Measurements from ENCODE around the gene VIPR2. TPM values are rescaled to one million over a fixed set of nuclear protein-coding genes. Genes with fewer than 3 reads are reported as not detected.

Gene VIPR2
- total and polyA plus RNA-seq, 2 experiments from 2014 or later, result 1.3 to 2.7 TPM

- Mint-ChIP-seq H3K36me3 (ENCODE audit: low read depth) (peaks cover 14% of the 10 kb centered on the region; the same call in 2 of the 3 replicates), H3K27ac (no peak overlapping the region)
- ATAC-seq, result no peak
Measured at GRCh38 chr7:159007996-159008389, 136.7 kb downstream of the VIPR2 start.

More at GRCh38 chr7:159007996-159008389, 136.7 kb downstream of the VIPR2 start:
- Histone ChIP-seq H3K27ac (ENCODE audit: low read depth) (no peak overlapping the region), H3K79me2 (replicated peaks; ENCODE audit: insufficient read depth) (no peaks in the 10 kb centered on the region), H4K20me1 (replicated peaks; ENCODE audit: insufficient read depth) (no peaks in the 10 kb centered on the region), H3K4me2 (no peak overlapping the region), H3K9me2 (ENCODE audit: insufficient read depth) (no peaks in the 10 kb centered on the region), H2AFZ (no peak overlapping the region), H3K4me3 (no peak overlapping the region), H3K4me1 (ENCODE audit: insufficient read depth) (no peaks in the 10 kb centered on the region), H3F3A (replicated peaks; ENCODE audit: low read depth) (no peaks in the 10 kb centered on the region), H3K27me3 (ENCODE audit: insufficient read depth) (no peaks in the 10 kb centered on the region), H3K36me3 (ENCODE audit: insufficient read depth) (no peaks in the 10 kb centered on the region)
- DNase-seq (ENCODE audit: low spot score), result no peak
- H3K4me3 Mint-ChIP-seq, result no peak overlapping the region
- H3K27me3 Mint-ChIP-seq (ENCODE audit: insufficient read depth, low read depth, poor library complexity), result peaks cover 8% of the 10 kb centered on the region
- TF ChIP-seq REST (IDR thresholded peaks at IDR 0.05; ENCODE audit: unreplicated experiment) (no peak), EZH2phosphoT487 (IDR thresholded peaks at IDR 0.05; ENCODE audit: unreplicated experiment) (no peak), CREB1 (CRISPR knock-in tag; IDR thresholded peaks at IDR 0.05; ENCODE audit: low read depth) (no peak), ETS1 (IDR thresholded peaks at IDR 0.05) (no peak), POLR2AphosphoS5 (IDR thresholded peaks at IDR 0.05; ENCODE audit: low read depth) (no peak), ZNF114 (CRISPR knock-in tag; IDR thresholded peaks at IDR 0.05) (no peak), NANOG (IDR thresholded peaks at IDR 0.05; ENCODE audit: borderline replicate concordance) (no peak), ZNF331 (CRISPR knock-in tag; IDR thresholded peaks at IDR 0.05; ENCODE audit: low read depth) (no peak), JUNB (IDR thresholded peaks at IDR 0.05; ENCODE audit: unreplicated experiment) (no peak), STAT1 (IDR thresholded peaks at IDR 0.05; ENCODE audit: unreplicated experiment) (no peak)
- TF ChIP-seq, protein P1, sequence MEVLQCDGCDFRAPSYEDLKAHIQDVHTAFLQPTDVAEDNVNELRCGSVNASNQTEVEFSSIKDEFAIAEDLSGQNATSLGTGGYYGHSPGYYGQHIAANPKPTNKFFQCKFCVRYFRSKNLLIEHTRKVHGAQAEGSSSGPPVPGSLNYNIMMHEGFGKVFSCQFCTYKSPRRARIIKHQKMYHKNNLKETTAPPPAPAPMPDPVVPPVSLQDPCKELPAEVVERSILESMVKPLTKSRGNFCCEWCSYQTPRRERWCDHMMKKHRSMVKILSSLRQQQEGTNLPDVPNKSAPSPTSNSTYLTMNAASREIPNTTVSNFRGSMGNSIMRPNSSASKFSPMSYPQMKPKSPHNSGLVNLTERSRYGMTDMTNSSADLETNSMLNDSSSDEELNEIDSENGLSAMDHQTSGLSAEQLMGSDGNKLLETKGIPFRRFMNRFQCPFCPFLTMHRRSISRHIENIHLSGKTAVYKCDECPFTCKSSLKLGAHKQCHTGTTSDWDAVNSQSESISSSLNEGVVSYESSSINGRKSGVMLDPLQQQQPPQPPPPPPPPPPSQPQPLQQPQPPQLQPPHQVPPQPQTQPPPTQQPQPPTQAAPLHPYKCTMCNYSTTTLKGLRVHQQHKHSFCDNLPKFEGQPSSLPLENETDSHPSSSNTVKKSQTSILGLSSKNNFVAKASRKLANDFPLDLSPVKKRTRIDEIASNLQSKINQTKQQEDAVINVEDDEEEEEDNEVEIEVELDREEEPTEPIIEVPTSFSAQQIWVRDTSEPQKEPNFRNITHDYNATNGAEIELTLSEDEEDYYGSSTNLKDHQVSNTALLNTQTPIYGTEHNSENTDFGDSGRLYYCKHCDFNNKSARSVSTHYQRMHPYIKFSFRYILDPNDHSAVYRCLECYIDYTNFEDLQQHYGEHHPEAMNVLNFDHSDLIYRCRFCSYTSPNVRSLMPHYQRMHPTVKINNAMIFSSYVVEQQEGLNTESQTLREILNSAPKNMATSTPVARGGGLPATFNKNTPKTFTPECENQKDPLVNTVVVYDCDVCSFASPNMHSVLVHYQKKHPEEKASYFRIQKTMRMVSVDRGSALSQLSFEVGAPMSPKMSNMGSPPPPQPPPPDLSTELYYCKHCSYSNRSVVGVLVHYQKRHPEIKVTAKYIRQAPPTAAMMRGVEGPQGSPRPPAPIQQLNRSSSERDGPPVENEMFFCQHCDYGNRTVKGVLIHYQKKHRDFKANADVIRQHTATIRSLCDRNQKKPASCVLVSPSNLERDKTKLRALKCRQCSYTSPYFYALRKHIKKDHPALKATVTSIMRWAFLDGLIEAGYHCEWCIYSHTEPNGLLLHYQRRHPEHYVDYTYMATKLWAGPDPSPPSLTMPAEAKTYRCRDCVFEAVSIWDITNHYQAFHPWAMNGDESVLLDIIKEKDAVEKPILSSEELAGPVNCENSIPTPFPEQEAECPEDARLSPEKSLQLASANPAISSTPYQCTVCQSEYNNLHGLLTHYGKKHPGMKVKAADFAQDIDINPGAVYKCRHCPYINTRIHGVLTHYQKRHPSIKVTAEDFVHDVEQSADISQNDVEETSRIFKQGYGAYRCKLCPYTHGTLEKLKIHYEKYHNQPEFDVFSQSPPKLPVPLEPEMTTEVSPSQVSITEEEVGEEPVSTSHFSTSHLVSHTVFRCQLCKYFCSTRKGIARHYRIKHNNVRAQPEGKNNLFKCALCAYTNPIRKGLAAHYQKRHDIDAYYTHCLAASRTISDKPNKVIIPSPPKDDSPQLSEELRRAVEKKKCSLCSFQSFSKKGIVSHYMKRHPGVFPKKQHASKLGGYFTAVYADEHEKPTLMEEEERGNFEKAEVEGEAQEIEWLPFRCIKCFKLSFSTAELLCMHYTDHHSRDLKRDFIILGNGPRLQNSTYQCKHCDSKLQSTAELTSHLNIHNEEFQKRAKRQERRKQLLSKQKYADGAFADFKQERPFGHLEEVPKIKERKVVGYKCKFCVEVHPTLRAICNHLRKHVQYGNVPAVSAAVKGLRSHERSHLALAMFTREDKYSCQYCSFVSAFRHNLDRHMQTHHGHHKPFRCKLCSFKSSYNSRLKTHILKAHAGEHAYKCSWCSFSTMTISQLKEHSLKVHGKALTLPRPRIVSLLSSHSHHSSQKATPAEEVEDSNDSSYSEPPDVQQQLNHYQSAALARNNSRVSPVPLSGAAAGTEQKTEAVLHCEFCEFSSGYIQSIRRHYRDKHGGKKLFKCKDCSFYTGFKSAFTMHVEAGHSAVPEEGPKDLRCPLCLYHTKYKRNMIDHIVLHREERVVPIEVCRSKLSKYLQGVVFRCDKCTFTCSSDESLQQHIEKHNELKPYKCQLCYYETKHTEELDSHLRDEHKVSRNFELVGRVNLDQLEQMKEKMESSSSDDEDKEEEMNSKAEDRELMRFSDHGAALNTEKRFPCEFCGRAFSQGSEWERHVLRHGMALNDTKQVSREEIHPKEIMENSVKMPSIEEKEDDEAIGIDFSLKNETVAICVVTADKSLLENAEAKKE (CRISPR knock-in tag; IDR thresholded peaks at IDR 0.05), result no peak
- peaks cover 79% of the 10 kb centered on the region for H3K9me3 Mint-ChIP-seq
- H3K4me1 Mint-ChIP-seq, result peaks cover 9% of the 10 kb centered on the region; the same call in 1 of the 3 replicates

Measured in GM23338 (cell line).